ENCODE data around the gene NETO2.
"Not testable (repeated sequence)": the region's sequence is repeated elsewhere in the genome, so short reads cannot be mapped to it uniquely, and the experiment has no call there.

The NETO2 gene

GRCh38 chr16:47134550-47134949, 9.2 kb downstream of the NETO2 start:
- DNase-seq (ENCODE audit: low read depth): no peak

GRCh38 chr16:47132308-47132707, 11.4 kb downstream of the NETO2 start:
- no peak for DNase-seq (ENCODE audit: low read depth)

GRCh38 chr16:47129755-47130435, 13.8 kb downstream of the NETO2 start:
- DNase-seq (ENCODE audit: low read depth): no peak

GRCh38 chr16:47127541-47127940, 16.2 kb downstream of the NETO2 start:
- DNase-seq (ENCODE audit: low read depth): no peak

GRCh38 chr16:47125757-47126156, 18.0 kb downstream of the NETO2 start:
- no peak for DNase-seq (ENCODE audit: low read depth)

GRCh38 chr16:47113130-47113529, 30.6 kb downstream of the NETO2 start:
- DNase-seq (ENCODE audit: low read depth): no peak

- no peak for DNase-seq (ENCODE audit: low read depth)
Observed at GRCh38 chr16:47110939-47111338, 32.8 kb downstream of the NETO2 start.

GRCh38 chr16:47109361-47109760, 34.4 kb downstream of the NETO2 start:
- no peak for DNase-seq (ENCODE audit: low read depth)

- not testable (repeated sequence) for DNase-seq (ENCODE audit: low read depth)
Observed at GRCh38 chr16:47102921-47103320, 40.8 kb downstream of the NETO2 start.

GRCh38 chr16:47097154-47097553, 46.6 kb downstream of the NETO2 start:
- not testable (repeated sequence) for DNase-seq (ENCODE audit: low read depth)

- no peak for DNase-seq (ENCODE audit: low read depth)
Observed at GRCh38 chr16:47096297-47096696, 47.4 kb downstream of the NETO2 start.

- no peak for DNase-seq (ENCODE audit: low read depth)
Observed at GRCh38 chr16:47084198-47084597, 59.5 kb downstream of the NETO2 start.

GRCh38 chr16:47082099-47082865, 61.5 kb downstream of the NETO2 start:
- DNase-seq (ENCODE audit: low read depth): no peak

- DNase-seq (ENCODE audit: low read depth): no peak
Observed at GRCh38 chr16:47081115-47081514, 62.6 kb downstream of the NETO2 start.

- DNase-seq (ENCODE audit: low read depth): no peak
Observed at GRCh38 chr16:47079860-47080259, 63.9 kb downstream of the NETO2 start.

GRCh38 chr16:47073223-47074155, 70.3 kb downstream of the NETO2 start:
- no peak for DNase-seq (ENCODE audit: low read depth)

- no peak for DNase-seq (ENCODE audit: low read depth)
Observed at GRCh38 chr16:47072158-47072557, 71.6 kb downstream of the NETO2 start.

- no peak for DNase-seq (ENCODE audit: low read depth)
Observed at GRCh38 chr16:47069841-47070584, 73.7 kb downstream of the NETO2 start.

GRCh38 chr16:47069313-47069712, 74.4 kb downstream of the NETO2 start:
- no peak for DNase-seq (ENCODE audit: low read depth)

GRCh38 chr16:47067203-47067602, 76.5 kb downstream of the NETO2 start:
- no peak for DNase-seq (ENCODE audit: low read depth)

- no peak for DNase-seq (ENCODE audit: low read depth)
Observed at GRCh38 chr16:47065766-47066688, 77.7 kb downstream of the NETO2 start.

All from activated T-cell treated with anti-CD3 and anti-CD28 coated beads for 24 hours (primary cell).